Measurements from ENCODE around the gene CEPT1.

DNA sequence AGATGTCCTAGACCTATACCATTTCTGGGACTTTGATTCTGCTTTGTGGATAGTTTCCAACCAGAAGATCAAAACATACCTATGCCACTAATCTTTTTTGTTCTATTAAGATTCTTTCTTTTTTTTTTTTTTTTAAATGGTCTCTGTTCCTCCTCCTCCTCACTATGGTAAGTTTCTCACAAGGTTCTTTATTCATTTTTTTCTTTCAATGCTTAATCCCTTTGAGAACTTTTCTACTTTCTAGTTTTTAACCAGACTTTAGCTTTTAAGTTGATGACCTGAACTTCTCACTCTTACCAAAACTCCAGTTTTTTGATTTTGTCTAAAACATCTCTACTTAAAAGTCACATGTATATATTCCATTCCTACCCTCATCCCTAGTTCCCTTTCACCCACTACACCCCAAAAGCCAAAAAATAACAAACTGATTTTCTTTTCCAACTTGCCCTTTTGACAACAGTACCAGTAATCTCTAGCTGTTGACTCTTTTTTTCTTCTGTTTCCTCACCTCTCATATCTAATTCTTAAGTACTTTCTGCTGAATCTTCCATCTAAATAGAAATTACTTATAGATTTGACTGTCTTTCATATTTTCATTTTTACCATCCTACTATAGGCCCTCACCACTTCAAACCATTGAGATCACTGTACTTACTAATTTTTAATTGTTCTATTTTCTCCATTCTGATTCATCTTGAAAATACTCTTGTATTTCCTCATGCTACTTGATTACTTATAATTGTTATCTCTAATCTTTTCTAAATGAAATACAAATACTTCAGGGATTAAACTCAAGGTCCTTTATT, 6.1 kb downstream of the CEPT1 start:
- TF ChIP-seq, protein P1, sequence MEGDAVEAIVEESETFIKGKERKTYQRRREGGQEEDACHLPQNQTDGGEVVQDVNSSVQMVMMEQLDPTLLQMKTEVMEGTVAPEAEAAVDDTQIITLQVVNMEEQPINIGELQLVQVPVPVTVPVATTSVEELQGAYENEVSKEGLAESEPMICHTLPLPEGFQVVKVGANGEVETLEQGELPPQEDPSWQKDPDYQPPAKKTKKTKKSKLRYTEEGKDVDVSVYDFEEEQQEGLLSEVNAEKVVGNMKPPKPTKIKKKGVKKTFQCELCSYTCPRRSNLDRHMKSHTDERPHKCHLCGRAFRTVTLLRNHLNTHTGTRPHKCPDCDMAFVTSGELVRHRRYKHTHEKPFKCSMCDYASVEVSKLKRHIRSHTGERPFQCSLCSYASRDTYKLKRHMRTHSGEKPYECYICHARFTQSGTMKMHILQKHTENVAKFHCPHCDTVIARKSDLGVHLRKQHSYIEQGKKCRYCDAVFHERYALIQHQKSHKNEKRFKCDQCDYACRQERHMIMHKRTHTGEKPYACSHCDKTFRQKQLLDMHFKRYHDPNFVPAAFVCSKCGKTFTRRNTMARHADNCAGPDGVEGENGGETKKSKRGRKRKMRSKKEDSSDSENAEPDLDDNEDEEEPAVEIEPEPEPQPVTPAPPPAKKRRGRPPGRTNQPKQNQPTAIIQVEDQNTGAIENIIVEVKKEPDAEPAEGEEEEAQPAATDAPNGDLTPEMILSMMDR (conservative IDR thresholded peaks at IDR 0.05 in 1 of 2, IDR thresholded peaks at IDR 0.05 in 1 of 2; ENCODE audit: low read depth in 1 of 2, low read length in 2 of 2): no peak
- no peak for TF ChIP-seq EZH2 (IDR thresholded peaks at IDR 0.05; ENCODE audit: low read length, missing control alignments)

Measured in fibroblast of lung (primary cell).